ENCODE measurements around the gene HOXA11.
A peak's percentile ranks its signal among the peaks of the same experiment; 100 is the strongest.

The HOXA11 gene

GRCh38 chr7:27172315-27172774 lies 12.7 kb downstream of the HOXA11 start:
- Mint-ChIP-seq H3K27ac (no peak overlapping the region), H3K9me3 (no peaks in the 10 kb centered on the region), H3K4me3 (peak overlapping the region; percentile 63), H3K36me3 (no peaks in the 10 kb centered on the region), H3K4me1 (peaks cover 34% of the 10 kb centered on the region)
- DNase-seq (ENCODE audit: low spot score in 2 of 2) (no peak), ATAC-seq (no peak)

DNA sequence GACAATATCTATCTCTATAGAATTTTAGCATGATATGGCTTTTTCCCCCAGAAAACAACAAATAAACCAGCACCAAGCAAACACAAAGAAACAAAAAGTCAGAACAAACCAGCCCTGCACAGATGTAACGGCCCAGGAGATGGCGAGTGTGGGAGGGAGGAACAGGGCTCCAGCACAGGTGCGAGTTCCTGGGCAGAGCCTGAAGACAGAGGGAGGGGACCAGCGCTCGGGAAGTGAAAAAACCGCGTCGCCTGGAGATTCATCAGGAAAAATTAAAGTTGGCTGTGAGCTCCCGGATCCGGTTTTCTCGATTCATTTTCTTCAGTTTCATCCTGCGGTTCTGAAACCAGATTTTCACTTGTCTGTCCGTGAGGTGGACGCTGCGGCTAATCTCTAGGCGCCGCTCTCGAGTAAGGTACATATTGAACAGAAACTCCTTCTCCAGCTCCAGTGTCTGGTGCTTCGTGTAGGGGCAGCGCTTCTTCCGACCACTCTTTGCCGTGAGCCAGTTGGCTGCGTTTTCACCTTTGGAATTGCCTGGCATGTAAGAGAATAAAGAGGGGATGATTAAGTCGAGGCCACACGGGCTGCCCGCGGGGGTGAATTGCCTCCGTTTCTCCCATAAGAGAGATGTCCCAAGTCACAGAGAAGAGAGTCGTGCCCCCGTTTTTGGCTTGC lies 13.3 kb downstream of the HOXA11 start:
- Mint-ChIP-seq H3K36me3 (no peaks in the 10 kb centered on the region), H3K4me1 (peaks cover 34% of the 10 kb centered on the region), H3K4me3 (peak overlapping the region; percentile 63), H3K27ac (no peak overlapping the region), H3K9me3 (no peaks in the 10 kb centered on the region)
- DNase-seq (ENCODE audit: low spot score in 2 of 2): no peak
- ATAC-seq: no peak

DNA sequence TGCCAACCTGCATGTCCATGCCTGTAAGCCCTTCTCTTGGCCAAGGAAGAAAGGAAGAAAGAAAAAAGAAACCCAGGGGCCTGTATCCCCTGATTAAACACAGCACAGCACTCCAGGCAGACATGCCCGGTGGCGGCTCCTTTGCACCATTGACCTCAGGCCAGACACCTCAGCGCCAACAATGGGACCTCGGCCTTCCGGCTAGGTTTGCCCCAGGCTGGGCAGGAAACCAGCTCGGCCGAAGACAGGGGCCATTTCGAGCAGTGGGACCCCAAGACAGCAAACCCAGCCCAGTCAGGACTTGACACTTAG lies 13.8 kb downstream of the HOXA11 start:
- DNase-seq (ENCODE audit: low spot score in 2 of 2): no peak
- H3K4me3 Mint-ChIP-seq: peak overlapping the region; percentile 63
- no peaks in the 10 kb centered on the region for H3K9me3 Mint-ChIP-seq
- no peaks in the 10 kb centered on the region for H3K36me3 Mint-ChIP-seq
- peaks cover 34% of the 10 kb centered on the region for H3K4me1 Mint-ChIP-seq
- no peak for ATAC-seq
- no peak overlapping the region for H3K27ac Mint-ChIP-seq

DNA sequence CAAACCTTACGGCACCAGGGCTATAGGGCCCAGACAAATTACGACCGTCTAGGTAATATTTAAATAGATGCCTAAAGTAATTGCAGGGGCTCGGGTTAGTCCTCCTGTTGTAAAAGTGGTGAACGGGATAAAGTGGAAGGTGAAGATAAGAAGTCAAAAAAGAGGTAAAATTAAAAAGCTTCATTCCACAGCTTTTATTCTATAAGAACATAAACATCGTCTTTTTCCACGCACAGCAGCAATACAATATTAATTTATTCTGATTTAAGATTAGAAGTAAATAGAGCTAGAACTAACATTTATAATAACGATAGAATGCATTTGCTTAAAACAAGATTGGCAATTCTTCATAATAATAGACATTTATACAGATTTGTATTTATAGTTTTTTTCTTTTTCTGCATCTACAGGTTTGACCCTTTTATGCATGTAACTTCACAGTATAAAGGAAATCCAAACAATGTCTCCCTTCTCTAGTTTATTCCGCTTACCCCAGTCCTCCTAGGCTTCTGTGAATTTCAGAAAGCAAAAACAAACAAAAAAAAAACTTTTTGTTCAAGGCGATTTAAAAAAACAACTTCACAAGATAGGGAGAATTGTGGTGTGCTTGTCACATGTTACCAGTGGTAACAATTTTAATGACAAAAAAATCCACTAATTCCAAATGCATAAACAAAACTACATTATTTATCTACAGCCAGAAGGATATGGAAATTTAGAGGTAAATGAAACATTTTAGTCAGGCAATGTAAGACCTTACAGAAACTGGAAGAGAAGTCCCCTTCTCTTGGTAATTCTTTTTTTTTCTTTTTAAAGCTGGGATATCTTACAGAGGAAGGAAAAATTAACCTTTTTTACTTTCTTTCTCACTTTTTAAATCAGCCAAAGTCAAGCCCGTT lies 14.4 kb downstream of the HOXA11 start:
- ATAC-seq (no peak), DNase-seq (ENCODE audit: low spot score in 2 of 2) (no peak)
- no peaks in the 10 kb centered on the region for H3K9me3 Mint-ChIP-seq
- H3K4me3 Mint-ChIP-seq: no peak overlapping the region
- H3K36me3 Mint-ChIP-seq: peaks cover 4% of the 10 kb centered on the region
- H3K4me1 Mint-ChIP-seq: peaks cover 37% of the 10 kb centered on the region
- H3K27ac Mint-ChIP-seq: no peak overlapping the region

- DNase-seq (ENCODE audit: low spot score in 2 of 2) (no peak), ATAC-seq (no peak)
- Mint-ChIP-seq H3K4me3 (no peak overlapping the region), H3K4me1 (peaks cover 37% of the 10 kb centered on the region), H3K36me3 (peaks cover 6% of the 10 kb centered on the region), H3K9me3 (no peaks in the 10 kb centered on the region), H3K27ac (no peak overlapping the region)
These were observed 15.2 kb downstream of the HOXA11 start for GRCh38 chr7:27169658-27170425.

DNA sequence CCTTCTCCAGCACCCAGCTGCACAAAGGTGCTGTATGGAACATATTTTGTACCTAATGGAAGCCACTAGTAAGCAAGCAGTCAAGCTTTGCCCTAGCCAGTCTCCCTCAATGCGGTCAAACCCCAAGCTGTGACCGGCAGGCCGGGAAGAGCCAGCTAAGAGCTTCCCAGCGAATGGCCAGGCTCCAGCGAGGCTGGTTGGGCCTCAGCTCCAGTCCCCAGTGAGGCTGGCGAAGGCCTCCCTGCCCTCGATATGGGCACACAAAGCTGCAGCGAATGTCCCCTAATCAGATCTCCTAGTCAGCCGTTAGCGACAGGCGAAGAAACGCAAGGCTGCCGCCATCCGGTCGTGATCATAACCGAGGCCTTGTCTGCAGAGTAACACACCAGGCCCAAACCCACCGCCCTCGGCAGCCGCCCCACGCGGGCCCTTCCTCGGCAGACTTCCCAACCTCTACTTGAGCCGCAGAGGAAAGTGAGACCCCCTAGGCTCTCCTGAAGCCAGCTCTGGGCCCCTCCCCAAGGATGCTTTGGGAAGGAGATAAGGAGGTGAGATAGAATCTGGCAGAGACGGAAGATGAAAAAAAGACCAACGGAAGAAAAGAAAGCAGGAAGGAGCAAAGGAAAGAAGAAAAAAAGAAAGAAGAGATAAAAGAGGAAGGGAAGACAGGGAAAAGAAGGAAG lies 16.6 kb downstream of the HOXA11 start:
- H3K4me3 Mint-ChIP-seq: no peak overlapping the region
- DNase-seq (ENCODE audit: low spot score in 2 of 2) (no peak), ATAC-seq (no peak)
- no peaks in the 10 kb centered on the region for H3K9me3 Mint-ChIP-seq
- peaks cover 6% of the 10 kb centered on the region for H3K36me3 Mint-ChIP-seq
- peak overlapping the region; percentile 13 for H3K27ac Mint-ChIP-seq
- H3K4me1 Mint-ChIP-seq: peaks cover 47% of the 10 kb centered on the region

GRCh38 chr7:27167916-27168264 lies 17.1 kb downstream of the HOXA11 start:
- Mint-ChIP-seq H3K4me3 (no peak overlapping the region), H3K36me3 (peaks cover 6% of the 10 kb centered on the region), H3K27ac (no peak overlapping the region), H3K9me3 (no peaks in the 10 kb centered on the region), H3K4me1 (peaks cover 47% of the 10 kb centered on the region)
- no peak for ATAC-seq
- DNase-seq (ENCODE audit: low spot score in 2 of 2): no peak

DNA sequence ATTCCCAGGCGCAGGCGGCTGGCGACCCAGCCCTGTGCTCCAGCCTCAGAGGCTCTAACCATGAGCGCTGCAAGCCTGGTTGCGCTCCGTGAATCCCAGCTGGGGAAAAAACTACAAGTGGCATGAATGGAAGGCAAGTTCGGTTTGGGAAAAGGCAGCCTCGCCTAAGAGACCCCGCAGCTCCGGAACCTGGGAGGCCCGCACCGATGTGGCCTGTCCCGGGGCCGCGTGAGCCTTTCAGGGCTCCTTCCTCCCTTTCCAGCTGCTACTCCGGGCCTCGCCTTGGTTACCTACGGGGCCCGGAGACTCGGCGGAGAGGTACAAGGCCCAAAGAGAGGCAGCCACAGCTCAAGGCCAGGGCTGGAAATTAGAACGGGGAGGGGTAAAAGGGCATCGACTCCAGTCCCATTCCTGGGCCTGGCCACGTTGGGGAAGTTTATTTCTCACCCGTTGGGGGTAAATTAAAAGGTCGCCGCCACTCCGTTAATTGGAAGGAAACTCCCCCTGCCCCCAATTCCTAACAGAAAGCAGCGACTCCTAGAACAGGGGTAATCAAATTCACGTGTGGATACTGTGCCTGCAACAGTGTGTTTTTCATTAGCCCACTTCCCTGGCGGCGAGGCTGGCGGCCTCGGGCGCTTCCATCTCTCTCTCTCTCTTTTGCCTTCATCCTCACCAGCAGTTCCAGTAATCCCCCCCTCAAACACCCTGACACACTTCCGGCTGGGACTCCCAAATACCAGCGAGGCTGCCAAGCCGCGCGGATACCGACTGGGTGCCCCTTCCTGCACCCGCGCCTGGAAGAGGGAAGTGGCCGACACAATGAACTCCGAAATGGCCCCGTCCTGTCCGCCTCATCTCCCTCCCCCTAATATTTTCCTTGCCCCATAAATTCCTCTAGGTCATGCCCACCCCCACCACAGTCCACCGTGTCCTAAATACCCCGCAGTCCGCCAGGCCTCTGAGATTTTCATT lies 18.2 kb downstream of the HOXA11 start:
- ATAC-seq (no peak), DNase-seq (ENCODE audit: low spot score in 2 of 2) (no peak)
- Mint-ChIP-seq H3K4me3 (peak overlapping the region; percentile 42), H3K36me3 (peaks cover 6% of the 10 kb centered on the region), H3K9me3 (no peaks in the 10 kb centered on the region), H3K4me1 (peaks cover 39% of the 10 kb centered on the region), H3K27ac (peak overlapping the region; percentile 30)

GRCh38 chr7:27165996-27166530 lies 19.0 kb downstream of the HOXA11 start:
- H3K4me3 Mint-ChIP-seq: peak overlapping the region; percentile 42
- H3K9me3 Mint-ChIP-seq: no peaks in the 10 kb centered on the region
- DNase-seq (ENCODE audit: low spot score in 2 of 2): no peak
- H3K4me1 Mint-ChIP-seq: peaks cover 32% of the 10 kb centered on the region
- ATAC-seq: no peak
- H3K36me3 Mint-ChIP-seq: peaks cover 6% of the 10 kb centered on the region
- H3K27ac Mint-ChIP-seq: no peak overlapping the region

DNA sequence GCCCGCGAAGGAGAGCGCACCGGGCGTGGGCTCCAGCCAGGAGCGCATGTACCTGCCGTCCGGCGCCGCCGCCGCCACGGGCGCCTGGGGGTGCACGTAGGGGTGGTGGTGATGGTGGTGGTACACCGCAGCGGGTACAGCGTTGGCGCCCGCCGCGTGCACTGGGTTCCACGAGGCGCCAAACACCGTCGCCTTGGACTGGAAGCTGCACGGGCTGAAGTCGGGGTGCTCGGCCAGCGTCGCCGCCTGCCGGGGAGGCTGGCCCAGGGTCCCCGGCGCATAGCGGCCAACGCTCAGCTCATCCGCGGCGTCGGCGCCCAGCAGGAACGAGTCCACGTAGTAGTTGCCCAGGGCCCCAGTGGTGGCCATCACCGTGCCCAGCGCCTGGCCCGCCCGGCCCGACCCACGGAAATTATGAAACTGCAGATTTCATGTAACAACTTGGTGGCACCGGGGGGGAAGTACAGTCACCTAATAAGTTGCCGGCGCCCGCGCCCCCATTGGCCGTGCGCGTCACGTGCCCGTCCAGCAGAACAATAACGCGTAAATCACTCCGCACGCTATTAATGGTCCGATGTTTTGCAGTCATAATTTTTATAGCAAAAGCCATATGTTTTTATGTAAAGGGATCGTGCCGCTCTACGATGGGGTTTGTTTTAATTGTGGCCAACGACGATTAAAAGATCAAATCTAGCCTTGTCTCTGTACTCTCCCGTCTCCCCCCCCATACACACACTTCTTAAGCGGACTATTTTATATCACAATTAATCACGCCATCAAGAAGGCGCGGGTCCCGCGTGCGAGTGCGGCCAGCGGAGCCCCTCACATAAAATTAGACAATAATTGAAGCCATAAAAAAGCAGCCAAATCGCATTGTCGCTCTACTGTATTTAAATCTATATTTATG lies 19.7 kb downstream of the HOXA11 start, which contains the start of gene HOXA9:
Gene HOXA9, minus strand, starts transcription at position 449 of the 907 bp plus-strand sequence. Its CDS starts 80 bp downstream, at position 369.
- no peak within 1 kb of the TSS for H3K27ac Mint-ChIP-seq
- ATAC-seq (no peak), DNase-seq (ENCODE audit: low spot score in 2 of 2) (no peak)
- peak within 1 kb of the TSS; percentile 42 for H3K4me3 Mint-ChIP-seq
- H3K9me3 Mint-ChIP-seq: no peaks in the 10 kb centered on the region
- H3K4me1 Mint-ChIP-seq: peaks cover 32% of the 10 kb centered on the region
- peaks cover 6% of the 10 kb centered on the region for H3K36me3 Mint-ChIP-seq

- no peak for ATAC-seq
- peaks cover 35% of the 10 kb centered on the region for H3K4me1 Mint-ChIP-seq
- H3K27ac Mint-ChIP-seq: no peak overlapping the region
- peaks cover 6% of the 10 kb centered on the region for H3K36me3 Mint-ChIP-seq
- H3K9me3 Mint-ChIP-seq: no peaks in the 10 kb centered on the region
- H3K4me3 Mint-ChIP-seq: peak overlapping the region; percentile 42
- no peak for DNase-seq (ENCODE audit: low spot score in 2 of 2)
These were observed 20.5 kb downstream of the HOXA11 start for GRCh38 chr7:27164367-27165088.

DNA sequence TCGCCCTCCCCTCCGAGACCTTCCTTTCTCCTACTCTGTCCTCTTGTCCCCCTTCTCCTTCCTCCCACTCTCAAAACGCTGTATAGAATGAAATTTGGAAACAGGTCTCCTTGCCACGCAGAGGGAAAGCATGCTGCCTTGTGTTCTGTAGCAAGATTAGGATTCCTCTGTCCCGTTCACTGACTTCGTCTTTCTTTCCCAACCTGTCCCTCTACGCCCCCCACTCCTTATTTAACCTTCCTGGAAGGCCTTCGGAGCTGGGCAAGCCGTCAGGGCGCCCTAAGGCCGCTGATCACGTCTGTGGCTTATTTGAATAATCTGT lies 21.0 kb downstream of the HOXA11 start:
- Mint-ChIP-seq H3K4me1 (peaks cover 31% of the 10 kb centered on the region), H3K9me3 (no peaks in the 10 kb centered on the region), H3K4me3 (peak overlapping the region; percentile 42), H3K36me3 (peaks cover 6% of the 10 kb centered on the region), H3K27ac (no peak overlapping the region)
- no peak for DNase-seq (ENCODE audit: low spot score in 2 of 2)
- ATAC-seq: no peak
